GM06990 (cell line): ENCODE data around the gene CALCOCO2.
A peak's percentile ranks its signal among the peaks of the same experiment; 100 is the strongest.

ENCODE experiments used
- DNase-seq: peaks from one replicate; pipeline ENCODE4 v3.0.0-alpha.2; 2011; ENCODE audit not compliant: insufficient read length; ENCODE audit errors: extremely low read depth
- H3K27me3 ChIP-seq: replicated peaks from 2 replicates; pipeline ENCODE4 v1.6.0; 2011; ENCODE audit warnings: low read length; ENCODE audit not compliant: control insufficient read depth, insufficient read depth
- H3K36me3 ChIP-seq: 2 replicates; pipeline ENCODE4 v1.5.1; 2011; ENCODE audit warnings: low read length; ENCODE audit not compliant: control insufficient read depth, insufficient read depth
- H3K4me3 ChIP-seq: replicated peaks from 2 replicates; pipeline ENCODE4 v1.5.1; 2011; ENCODE audit warnings: low read depth, mild to moderate bottlenecking, control low read depth, low read length
- TF ChIP-seq, protein P1 (sequence below): IDR thresholded peaks from 2 replicates; pipeline ENCODE4 v1.5.1; 2011; ENCODE audit warnings: low read length, control low read depth, mild to moderate bottlenecking, inconsistent platforms; ENCODE audit not compliant: insufficient read depth, poor library complexity, severe bottlenecking

Gene CALCOCO2

DNA sequence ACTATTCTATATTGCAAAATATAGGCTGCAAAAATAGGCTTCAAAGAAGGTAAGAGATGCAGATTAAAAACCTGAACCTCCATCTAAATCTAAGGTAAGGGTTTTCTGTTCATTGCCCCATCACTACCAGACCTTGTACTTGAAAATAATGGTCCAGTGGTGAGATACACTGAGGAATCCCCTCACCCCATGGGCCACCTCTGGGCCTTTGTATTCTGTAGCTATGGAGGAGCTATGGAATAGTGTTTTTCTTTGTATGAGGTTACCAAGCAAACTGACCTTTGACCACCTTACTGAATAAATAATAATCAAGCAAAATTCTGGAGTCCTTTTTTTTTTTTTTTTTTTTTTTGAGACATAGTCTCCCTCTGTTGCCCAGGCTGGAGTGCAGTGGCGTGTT lies 72.6 kb downstream of the CALCOCO2 start:
- peaks cover under 1% of the 10 kb centered on the region for H3K36me3 ChIP-seq
- TF ChIP-seq, protein P1, sequence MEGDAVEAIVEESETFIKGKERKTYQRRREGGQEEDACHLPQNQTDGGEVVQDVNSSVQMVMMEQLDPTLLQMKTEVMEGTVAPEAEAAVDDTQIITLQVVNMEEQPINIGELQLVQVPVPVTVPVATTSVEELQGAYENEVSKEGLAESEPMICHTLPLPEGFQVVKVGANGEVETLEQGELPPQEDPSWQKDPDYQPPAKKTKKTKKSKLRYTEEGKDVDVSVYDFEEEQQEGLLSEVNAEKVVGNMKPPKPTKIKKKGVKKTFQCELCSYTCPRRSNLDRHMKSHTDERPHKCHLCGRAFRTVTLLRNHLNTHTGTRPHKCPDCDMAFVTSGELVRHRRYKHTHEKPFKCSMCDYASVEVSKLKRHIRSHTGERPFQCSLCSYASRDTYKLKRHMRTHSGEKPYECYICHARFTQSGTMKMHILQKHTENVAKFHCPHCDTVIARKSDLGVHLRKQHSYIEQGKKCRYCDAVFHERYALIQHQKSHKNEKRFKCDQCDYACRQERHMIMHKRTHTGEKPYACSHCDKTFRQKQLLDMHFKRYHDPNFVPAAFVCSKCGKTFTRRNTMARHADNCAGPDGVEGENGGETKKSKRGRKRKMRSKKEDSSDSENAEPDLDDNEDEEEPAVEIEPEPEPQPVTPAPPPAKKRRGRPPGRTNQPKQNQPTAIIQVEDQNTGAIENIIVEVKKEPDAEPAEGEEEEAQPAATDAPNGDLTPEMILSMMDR = no peak
- no peak overlapping the region for H3K4me3 ChIP-seq
- no peaks in the 10 kb centered on the region for H3K27me3 ChIP-seq
- no peak for DNase-seq

DNA sequence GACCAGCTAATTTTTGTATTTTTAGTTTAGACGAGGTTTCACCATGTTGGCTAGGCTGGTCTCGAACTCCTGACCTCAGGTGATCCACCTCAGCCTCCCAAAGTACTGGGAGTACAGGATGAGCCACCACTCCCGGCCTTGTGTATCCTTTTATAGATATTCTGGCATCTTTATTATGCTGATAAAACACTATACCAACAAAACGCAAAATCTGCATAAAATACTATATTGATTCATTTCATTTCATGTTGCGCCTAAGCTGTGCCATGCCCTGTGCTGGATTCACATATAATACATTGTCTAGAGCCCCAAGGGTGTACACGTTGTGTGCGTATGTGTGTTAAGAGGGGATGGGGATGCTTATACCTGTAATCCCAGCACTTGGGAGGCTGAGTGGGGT lies 73.6 kb downstream of the CALCOCO2 start:
- TF ChIP-seq, protein P1 = no peak
- Histone ChIP-seq H3K36me3 (no peaks in the 10 kb centered on the region), H3K4me3 (no peak overlapping the region), H3K27me3 (no peaks in the 10 kb centered on the region)
- no peak for DNase-seq

DNA sequence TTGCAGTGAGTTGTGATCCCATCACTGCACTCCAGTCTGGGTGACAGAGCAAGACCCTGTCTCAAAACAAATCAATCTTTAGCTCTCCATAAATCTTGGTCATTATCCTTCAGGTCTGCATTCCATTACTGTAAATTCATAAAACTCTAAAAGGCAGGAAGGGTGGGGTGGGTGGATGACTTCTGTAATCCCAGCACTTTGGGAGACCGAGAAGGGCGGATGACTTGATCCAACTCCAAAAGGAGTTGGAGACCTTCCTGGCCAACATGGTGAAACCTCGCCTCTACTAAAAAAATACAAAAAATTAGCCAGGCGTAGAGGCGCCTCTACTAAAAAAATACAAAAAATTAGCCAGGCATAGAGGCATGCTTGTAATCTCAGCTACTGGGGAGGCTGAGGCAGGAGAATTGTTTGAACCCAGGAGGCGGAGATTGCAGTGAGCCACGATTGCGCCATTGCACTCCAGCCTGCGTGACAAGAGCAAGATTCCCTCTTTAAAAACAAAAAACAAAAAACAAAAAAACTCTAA lies 75.2 kb downstream of the CALCOCO2 start:
- TF ChIP-seq, protein P1 = no peak
- Histone ChIP-seq H3K36me3 (peaks cover 4% of the 10 kb centered on the region), H3K4me3 (no peak overlapping the region), H3K27me3 (no peaks in the 10 kb centered on the region)
- no peak for DNase-seq

DNA sequence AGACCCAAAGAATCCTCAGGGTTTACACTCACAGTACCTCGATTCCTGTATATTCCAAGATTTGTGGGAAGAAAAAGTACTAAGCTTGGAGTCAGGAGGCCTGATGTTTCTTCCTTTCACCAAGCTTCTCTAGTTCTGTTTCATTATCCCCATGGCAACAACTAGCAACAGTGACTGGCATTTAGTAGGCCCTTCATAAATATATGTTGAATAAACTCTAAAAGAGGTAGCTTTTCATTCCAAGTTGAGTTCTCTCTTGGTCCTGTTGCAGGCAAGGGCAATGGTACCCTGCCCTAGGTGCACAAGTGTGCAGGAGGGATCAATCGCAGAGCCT lies 76.8 kb downstream of the CALCOCO2 start:
- peak overlapping the region; percentile 91 for H3K4me3 ChIP-seq
- H3K36me3 ChIP-seq = peaks cover 6% of the 10 kb centered on the region
- H3K27me3 ChIP-seq = no peaks in the 10 kb centered on the region
- TF ChIP-seq, protein P1 = no peak
- no peak for DNase-seq

DNA sequence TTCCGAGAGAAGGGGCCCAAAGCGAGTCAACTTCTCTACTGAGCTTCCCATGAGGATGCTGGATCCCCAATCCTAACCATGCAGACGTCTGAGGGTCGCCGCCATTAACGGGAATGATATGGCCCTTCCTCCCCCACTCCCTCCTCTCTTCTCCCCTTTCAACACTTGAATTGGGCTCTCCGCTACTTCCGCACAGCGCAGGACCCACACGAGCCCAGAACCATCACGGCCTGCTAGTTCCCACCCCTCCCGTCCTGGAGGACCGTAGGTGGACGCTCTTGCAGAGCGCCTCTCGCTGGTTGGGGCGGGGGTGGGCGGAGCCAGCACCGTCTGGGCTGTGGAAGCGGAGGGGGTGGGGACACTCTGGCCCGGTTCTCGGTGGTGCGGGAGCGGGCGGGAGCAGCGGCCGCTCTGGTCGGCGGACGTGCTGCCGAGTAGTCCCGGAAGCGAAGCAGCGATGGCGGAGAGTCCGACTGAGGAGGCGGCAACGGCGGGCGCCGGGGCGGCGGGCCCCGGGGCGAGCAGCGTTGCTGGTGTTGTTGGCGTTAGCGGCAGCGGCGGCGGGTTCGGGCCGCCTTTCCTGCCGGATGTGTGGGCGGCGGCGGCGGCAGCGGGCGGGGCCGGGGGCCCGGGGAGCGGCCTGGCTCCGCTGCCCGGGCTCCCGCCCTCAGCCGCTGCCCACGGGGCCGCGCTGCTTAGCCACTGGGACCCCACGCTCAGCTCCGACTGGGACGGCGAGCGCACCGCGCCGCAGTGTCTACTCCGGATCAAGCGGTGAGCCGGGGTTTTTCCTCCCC lies 77.4 kb downstream of the CALCOCO2 start, which contains the start of gene UBE2Z:
UBE2Z (plus strand) TSS at position 361 of the 797 bp plus-strand sequence; CDS start at position 458, 97 bp downstream.
- peaks cover 8% of the 10 kb centered on the region for H3K36me3 ChIP-seq
- H3K4me3 ChIP-seq = peak within 1 kb of the TSS; percentile 91
- DNase-seq = peak; percentile 98
- H3K27me3 ChIP-seq = no peaks in the 10 kb centered on the region
- TF ChIP-seq, protein P1 = peak; percentile 22
